Endodermal cell (in vitro differentiated cells): ENCODE measurements around the gene C5orf24. TPM values are rescaled to one million over a fixed set of nuclear protein-coding genes. Genes with fewer than 3 reads are reported as not detected.

Experiments used
- DNase-seq: peaks from one replicate; pipeline ENCODE4 v3.0.0-alpha.2; 2017
- H3K27ac ChIP-seq: 2 replicates; pipeline ENCODE4 v1.5.1; 2013; ENCODE audit warnings: mild to moderate bottlenecking, low read depth, low read length, moderate library complexity
- H3K27me3 ChIP-seq: 2 replicates; pipeline ENCODE4 v1.6.1; 2013; ENCODE audit warnings: mild to moderate bottlenecking, low read length, moderate library complexity; ENCODE audit not compliant: insufficient read depth, control insufficient read depth, poor library complexity, severe bottlenecking
- H3K36me3 ChIP-seq: 2 replicates; pipeline ENCODE4 v1.7.0; 2013; ENCODE audit warnings: mild to moderate bottlenecking, low read length, moderate library complexity; ENCODE audit not compliant: control insufficient read depth, insufficient read depth
- H3K4me1 ChIP-seq: one replicate; pipeline ENCODE4 v1.7.0; 2013; ENCODE audit warnings: low read length; ENCODE audit not compliant: control insufficient read depth, insufficient read depth
- H3K4me3 ChIP-seq: 2 replicates; pipeline ENCODE4 v1.5.1; 2013; ENCODE audit warnings: mild to moderate bottlenecking, low read length, moderate library complexity
- H3K9ac ChIP-seq: 2 replicates; pipeline ENCODE4 v1.6.1; 2013; ENCODE audit warnings: mild to moderate bottlenecking, low read length, moderate library complexity; ENCODE audit not compliant: poor library complexity, severe bottlenecking; ENCODE audit errors: extremely low read depth
- H3K9me3 ChIP-seq: 2 replicates; pipeline ENCODE4 v1.6.1; 2013; ENCODE audit warnings: mild to moderate bottlenecking, low read length, moderate library complexity; ENCODE audit not compliant: control insufficient read depth
- H3K27ac Mint-ChIP-seq: 2 replicates; pipeline ENCODE4 v1.8.0; 2020; ENCODE audit warnings: mixed read lengths
- H3K27me3 Mint-ChIP-seq: 2 replicates; pipeline ENCODE4 v1.8.0; 2021; ENCODE audit warnings: mild to moderate bottlenecking, mixed read lengths; ENCODE audit not compliant: insufficient read depth
- H3K36me3 Mint-ChIP-seq: 2 replicates; pipeline ENCODE4 v1.8.0; 2020; ENCODE audit warnings: low read depth, mixed read lengths
- H3K4me1 Mint-ChIP-seq: 2 replicates; pipeline ENCODE4 v1.8.0; 2020; ENCODE audit warnings: mixed read lengths
- H3K4me3 Mint-ChIP-seq: 2 replicates; pipeline ENCODE4 v1.8.0; 2020; ENCODE audit warnings: mild to moderate bottlenecking, moderate library complexity, mixed read lengths
- H3K9me3 Mint-ChIP-seq: 2 replicates; pipeline ENCODE4 v1.8.0; 2020; ENCODE audit warnings: mild to moderate bottlenecking, mixed read lengths
- CTCF ChIP-seq: fragments of 200-600 bp; sonication (generic); conservative IDR thresholded peaks from 2 replicates; pipeline ENCODE4 v1.5.0; 2021; ENCODE audit warnings: antibody characterized with exemption, mild to moderate bottlenecking
- WGBS, 2 experiments: methylation state at CpG; one replicate each; pipeline versions ENCODE4 v1.1.5 to v1.1.7; 2013; ENCODE audit warnings: missing lambda C conversion rate in 2 of 2, mixed read lengths in 1 of 2; ENCODE audit not compliant: insufficient coverage in 1 of 2, insufficient read length in 1 of 2; 5-methylcytosine and 5-hydroxymethylcytosine counted together
- total RNA-seq, 2 donors: library from RNA; stranded (reverse); fragmentation: NEBNext Ultra II Directional in 1 of 2; extraction: Animal tissue kit (Norgen Biotek cat#: 25700) in 1 of 2; gene quantifications; 2 replicates in 1 of 2; 3 replicates in 1 of 2; pipeline ENCODE4 v1.2.1, GENCODE V29; 2021

C5orf24 gene
- total RNA-seq, 2 donors from 2014 or later = 33.8 to 41.0 TPM

DNA sequence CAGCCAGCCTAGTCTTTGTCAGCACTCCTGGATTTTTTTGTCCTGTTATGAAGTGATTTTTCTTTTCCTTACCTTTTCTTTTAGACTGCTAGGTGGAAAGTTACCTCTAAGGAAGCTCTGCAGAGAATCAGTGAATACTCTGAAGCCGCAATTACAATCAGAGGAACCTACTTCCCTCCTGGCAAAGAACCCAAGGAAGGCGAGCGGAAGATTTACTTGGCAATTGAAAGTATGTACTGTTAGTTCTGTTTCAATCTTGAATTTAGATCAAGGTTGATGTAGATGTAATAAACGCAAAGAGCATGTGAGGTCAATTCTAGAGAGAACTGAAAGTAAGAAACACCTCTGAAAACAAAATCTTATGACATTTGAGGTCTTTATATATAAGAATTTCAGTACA is 27.0 kb upstream of the C5orf24 start:
- Histone ChIP-seq H3K27ac (no peak overlapping the region), H3K4me3 (no peak overlapping the region), H3K9me3 (no peaks in the 10 kb centered on the region), H3K27me3 (no peaks in the 10 kb centered on the region), H3K4me1 (no peaks in the 10 kb centered on the region), H3K9ac (no peak overlapping the region), H3K36me3 (peaks cover 82% of the 10 kb centered on the region)
- Mint-ChIP-seq H3K9me3 (no peaks in the 10 kb centered on the region), H3K36me3 (peaks cover 73% of the 10 kb centered on the region), H3K27me3 (no peaks in the 10 kb centered on the region), H3K27ac (no peak overlapping the region), H3K4me3 (no peak overlapping the region), H3K4me1 (no peaks in the 10 kb centered on the region)
- 100% methylated on average over 2 to 4 of the region's 4 CpGs for WGBS, 2 experiments
- no peak for TF ChIP-seq CTCF
- no peak for DNase-seq

GRCh38 chr5:134819407-134819963 is 26.3 kb upstream of the C5orf24 start:
- H3K9ac ChIP-seq = no peak overlapping the region
- H3K9me3 ChIP-seq = no peaks in the 10 kb centered on the region
- TF ChIP-seq CTCF = no peak
- DNase-seq = no peak
- 95% methylated on average over 4 of the region's 4 CpGs; no CpG with 5 or more reads in 1 of the 2 experiments for WGBS, 2 experiments
- Mint-ChIP-seq H3K27ac (no peak overlapping the region), H3K36me3 (peaks cover 70% of the 10 kb centered on the region), H3K4me3 (no peak overlapping the region), H3K27me3 (no peaks in the 10 kb centered on the region), H3K4me1 (no peaks in the 10 kb centered on the region), H3K9me3 (no peaks in the 10 kb centered on the region)
- no peak overlapping the region for H3K27ac ChIP-seq
- no peaks in the 10 kb centered on the region for H3K27me3 ChIP-seq
- H3K4me1 ChIP-seq = no peaks in the 10 kb centered on the region
- H3K4me3 ChIP-seq = no peak overlapping the region
- H3K36me3 ChIP-seq = peaks cover 78% of the 10 kb centered on the region

GRCh38 chr5:134821841-134822240 is 23.9 kb upstream of the C5orf24 start:
- Mint-ChIP-seq H3K4me1 (no peaks in the 10 kb centered on the region), H3K9me3 (no peaks in the 10 kb centered on the region), H3K4me3 (no peak overlapping the region), H3K27ac (no peak overlapping the region), H3K36me3 (peaks cover 58% of the 10 kb centered on the region), H3K27me3 (no peaks in the 10 kb centered on the region)
- no peaks in the 10 kb centered on the region for H3K27me3 ChIP-seq
- H3K36me3 ChIP-seq = peaks cover 80% of the 10 kb centered on the region
- 97 to 98% methylated on average over 4 to 7 of the region's 7 CpGs for WGBS, 2 experiments
- no peak for TF ChIP-seq CTCF
- no peak overlapping the region for H3K4me3 ChIP-seq
- H3K27ac ChIP-seq = no peak overlapping the region
- H3K9ac ChIP-seq = no peak overlapping the region
- no peaks in the 10 kb centered on the region for H3K9me3 ChIP-seq
- no peaks in the 10 kb centered on the region for H3K4me1 ChIP-seq
- no peak for DNase-seq
